Esophagus squamous epithelium (tissue), 4 donors: ENCODE measurements around the gene CKLF.
A peak's percentile ranks its signal among the peaks of the same experiment; 100 is the strongest.

ENCODE experiments used
- CTCF ChIP-seq, 6 experiments: fragments of 450-650 bp in 4 of 6; fragments of 200-600 bp in 2 of 6; sonication (generic) in 2 of 6; IDR thresholded peaks; one replicate each; pipeline ENCODE4 v1.5.1; 2016 to 2019; ENCODE audit warnings: antibody characterized with exemption in 6 of 6, mild to moderate bottlenecking in 4 of 6, moderate library complexity in 4 of 6
- POLR2A ChIP-seq, 4 donors: fragments of 450-650 bp; IDR thresholded peaks; one replicate each; pipeline ENCODE4 v1.6.1; 2017; ENCODE audit warnings: antibody characterized with exemption in 4 of 4, mild to moderate bottlenecking in 4 of 4, moderate library complexity in 3 of 4

GRCh38 chr16:66515596-66516508, 36.5 kb upstream of the CKLF start:
- TF ChIP-seq POLR2A (IDR thresholded peaks at IDR 0.05) (no peak), CTCF (IDR thresholded peaks at IDR 0.05) (peak in 5 of 6 experiments; percentile 28 to 68 (median 45))
